Measurements from ENCODE around the gene MALL. TPM values are rescaled to one million over a fixed set of nuclear protein-coding genes. Genes with fewer than 3 reads are reported as not detected.
"Not testable (repeated sequence)": the region's sequence is repeated elsewhere in the genome, so short reads cannot be mapped to it uniquely, and the experiment has no call there.

The MALL gene
- total and polyA plus RNA-seq, 12 donors: 6.8 to 43.6 (median 11.4) TPM

DNA sequence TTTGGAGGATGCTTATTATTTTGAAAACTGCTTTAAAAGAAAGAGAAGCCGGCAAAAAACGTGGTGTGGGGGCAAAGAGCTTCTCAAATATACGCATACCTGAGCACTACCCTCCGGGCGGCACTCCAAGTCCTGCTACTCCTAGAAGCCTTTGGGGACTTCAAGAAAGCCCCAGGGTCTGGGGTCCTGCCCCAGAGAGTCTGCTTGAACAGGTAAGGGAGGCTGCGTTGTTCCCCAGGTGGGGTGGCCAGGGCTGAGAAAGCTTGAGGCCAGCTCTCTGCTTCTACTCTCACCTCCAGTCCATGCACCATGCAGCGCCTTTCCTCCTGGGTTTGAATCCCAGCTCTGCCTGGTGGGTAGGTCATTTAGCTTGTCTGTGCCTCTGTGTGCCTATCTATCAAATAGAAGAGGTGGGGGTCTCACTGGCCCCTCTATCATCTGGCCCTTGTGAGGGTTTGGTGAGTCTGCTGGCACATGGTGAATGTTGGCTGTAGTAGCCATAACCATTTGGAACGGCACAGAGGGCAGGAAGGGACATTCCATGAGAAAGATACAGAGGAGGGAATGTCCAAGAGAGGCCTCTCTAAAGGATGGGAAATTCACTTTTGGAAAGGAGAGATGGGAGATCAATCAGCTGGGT is 19.5 kb downstream of the MALL start:
- Histone ChIP-seq H3K27me3 (no peaks in the 10 kb centered on the region), H3K36me3 (no peaks in the 10 kb centered on the region), H3K4me1 (peaks cover 6 to 57% (median 21%) of the 10 kb centered on the region in 9 donors), H3K9me3 (no peaks in the 10 kb centered on the region), H3K27ac (peak overlapping the region in 3 of 10 donors; percentile 6 to 62 (median 44)), H3K4me3 (no peak overlapping the region)
- peak in 1 of 2 donors; percentile 3 for DNase-seq
- WGBS, 2 donors: 90 to 91% methylated on average over 8 of the region's 8 CpGs
- TF ChIP-seq, protein P1, sequence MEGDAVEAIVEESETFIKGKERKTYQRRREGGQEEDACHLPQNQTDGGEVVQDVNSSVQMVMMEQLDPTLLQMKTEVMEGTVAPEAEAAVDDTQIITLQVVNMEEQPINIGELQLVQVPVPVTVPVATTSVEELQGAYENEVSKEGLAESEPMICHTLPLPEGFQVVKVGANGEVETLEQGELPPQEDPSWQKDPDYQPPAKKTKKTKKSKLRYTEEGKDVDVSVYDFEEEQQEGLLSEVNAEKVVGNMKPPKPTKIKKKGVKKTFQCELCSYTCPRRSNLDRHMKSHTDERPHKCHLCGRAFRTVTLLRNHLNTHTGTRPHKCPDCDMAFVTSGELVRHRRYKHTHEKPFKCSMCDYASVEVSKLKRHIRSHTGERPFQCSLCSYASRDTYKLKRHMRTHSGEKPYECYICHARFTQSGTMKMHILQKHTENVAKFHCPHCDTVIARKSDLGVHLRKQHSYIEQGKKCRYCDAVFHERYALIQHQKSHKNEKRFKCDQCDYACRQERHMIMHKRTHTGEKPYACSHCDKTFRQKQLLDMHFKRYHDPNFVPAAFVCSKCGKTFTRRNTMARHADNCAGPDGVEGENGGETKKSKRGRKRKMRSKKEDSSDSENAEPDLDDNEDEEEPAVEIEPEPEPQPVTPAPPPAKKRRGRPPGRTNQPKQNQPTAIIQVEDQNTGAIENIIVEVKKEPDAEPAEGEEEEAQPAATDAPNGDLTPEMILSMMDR (IDR thresholded peaks at IDR 0.05): no peak
- ATAC-seq: no peak
- intact Hi-C loops (cut with DNase I): no loop called here

DNA sequence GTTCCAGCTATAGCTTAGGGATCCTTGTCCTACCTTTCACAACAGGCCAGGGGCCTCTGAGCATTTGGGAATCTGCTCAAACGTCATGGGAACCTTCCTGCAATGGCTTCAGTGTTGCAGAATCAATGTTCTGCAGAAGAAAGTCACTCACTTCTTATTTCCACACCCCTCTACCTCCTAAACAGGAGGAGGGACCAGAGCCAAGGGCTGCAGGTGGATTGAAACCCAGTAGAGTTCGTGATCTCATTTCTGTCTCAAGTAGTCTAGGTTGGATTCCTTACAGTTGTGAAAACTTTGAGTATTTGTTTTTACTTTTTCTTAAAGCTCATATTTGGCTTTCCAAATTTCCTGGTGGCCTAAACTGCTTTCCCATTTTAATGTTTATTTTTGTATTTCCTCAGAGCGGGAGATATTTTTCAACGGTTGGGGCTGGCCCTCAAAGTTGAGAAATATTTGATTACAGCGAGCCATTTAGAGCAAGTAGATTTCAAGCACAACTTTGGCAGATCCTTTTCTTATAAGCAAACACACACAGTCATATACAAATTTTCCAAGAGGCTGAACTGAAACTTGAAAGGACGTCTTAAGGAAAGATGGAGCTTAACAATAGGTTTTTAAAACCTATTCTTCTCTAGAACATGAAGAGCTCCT is 20.6 kb downstream of the MALL start:
- H3K27ac ChIP-seq: peak overlapping the region in 4 of 10 donors; percentile 6 to 62 (median 40)
- H3K27me3 ChIP-seq; H3K4me3 ChIP-seq; H3K9me3 ChIP-seq; DNase-seq; H3K36me3 ChIP-seq; intact Hi-C loops (cut with DNase I): not testable (repeated sequence)
- WGBS, 2 donors: 37 to 39% methylated on average over 5 of the region's 6 CpGs
- ATAC-seq: peak in 1 of 8 donors; percentile 43
- H3K4me1 ChIP-seq: peaks cover 2 to 46% (median 14%) of the 10 kb centered on the region in 9 donors

DNA sequence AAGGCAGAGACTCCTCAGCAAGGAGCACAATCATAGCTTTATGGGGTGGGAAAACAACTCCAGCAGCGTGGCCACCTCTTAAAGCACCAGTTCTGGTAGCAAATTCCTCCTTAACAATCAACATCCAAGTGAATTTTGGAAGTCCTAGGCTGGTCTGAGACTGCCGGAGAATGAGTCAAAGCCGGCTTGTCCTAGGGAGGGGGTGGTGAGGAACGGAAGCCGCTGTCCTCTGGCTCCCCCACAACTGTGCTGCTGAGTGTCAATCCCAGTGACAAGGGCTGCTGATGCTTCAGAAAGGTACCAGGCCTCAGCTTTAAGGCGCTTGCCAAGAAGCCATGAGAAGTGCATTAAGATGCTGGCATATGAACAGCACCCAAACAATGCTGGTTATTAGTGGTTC is 21.7 kb downstream of the MALL start:
- H3K4me3 ChIP-seq; H3K9me3 ChIP-seq; H3K27ac ChIP-seq; DNase-seq; H3K27me3 ChIP-seq; H3K36me3 ChIP-seq; intact Hi-C loops (cut with DNase I): not testable (repeated sequence)
- H3K4me1 ChIP-seq: peaks cover 0 to 35% (median 3%) of the 10 kb centered on the region in 9 donors
- ATAC-seq: peak in 7 of 8 donors; percentile 28 to 56 (median 40)
- no CpG with 5 or more reads among the region's 6 CpGs for WGBS, 2 donors

DNA sequence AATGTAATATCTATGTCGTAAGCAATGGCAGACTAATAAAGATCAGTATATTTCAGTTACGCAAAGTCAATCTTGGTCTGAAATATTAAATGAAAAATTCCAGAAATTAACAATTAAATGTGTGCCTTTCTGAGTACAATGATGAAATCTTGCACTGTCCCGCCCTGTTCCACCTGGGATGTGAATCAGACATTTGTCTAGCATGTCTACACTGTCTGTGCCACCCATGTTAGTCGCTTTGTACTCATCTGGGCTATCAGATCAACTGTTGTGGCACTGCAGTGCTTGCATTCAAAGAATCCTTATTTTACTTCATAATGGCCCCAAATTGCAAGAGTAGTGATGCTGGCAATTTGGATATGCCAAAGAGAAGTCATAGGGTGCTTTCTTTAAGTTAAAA is 25.5 kb downstream of the MALL start:
- H3K4me1 ChIP-seq; H3K27me3 ChIP-seq; H3K27ac ChIP-seq; DNase-seq; H3K9me3 ChIP-seq; H3K36me3 ChIP-seq; ATAC-seq; intact Hi-C loops (cut with DNase I); H3K4me3 ChIP-seq: not testable (repeated sequence)
- WGBS, 2 donors: 50 to 79% methylated on average over 2 of the region's 4 CpGs

DNA sequence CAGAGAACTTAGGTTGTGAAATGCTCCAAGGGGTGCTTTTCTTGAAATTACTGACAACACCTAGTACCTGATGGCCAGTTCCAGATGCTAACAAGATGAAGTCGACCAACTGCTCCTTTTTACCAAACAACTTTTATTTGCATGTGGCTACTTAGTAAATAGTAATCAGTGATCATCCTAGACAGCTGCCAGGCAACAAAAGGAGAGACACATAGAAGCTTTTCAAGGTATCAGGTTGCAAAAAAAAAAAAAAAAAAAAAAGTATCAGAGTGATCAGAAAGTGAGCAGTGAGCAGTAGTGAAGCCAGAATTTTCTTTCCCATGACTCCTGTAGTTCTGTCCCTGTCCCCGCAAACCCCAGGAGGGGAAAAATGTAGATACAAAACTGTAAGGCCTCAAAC is 31.9 kb downstream of the MALL start:
- H3K36me3 ChIP-seq; ATAC-seq; H3K4me3 ChIP-seq; H3K27ac ChIP-seq; DNase-seq; H3K9me3 ChIP-seq; H3K27me3 ChIP-seq; intact Hi-C loops (cut with DNase I); H3K4me1 ChIP-seq: not testable (repeated sequence)
- WGBS, 2 donors: no CpG with 5 or more reads among the region's 2 CpGs

DNA sequence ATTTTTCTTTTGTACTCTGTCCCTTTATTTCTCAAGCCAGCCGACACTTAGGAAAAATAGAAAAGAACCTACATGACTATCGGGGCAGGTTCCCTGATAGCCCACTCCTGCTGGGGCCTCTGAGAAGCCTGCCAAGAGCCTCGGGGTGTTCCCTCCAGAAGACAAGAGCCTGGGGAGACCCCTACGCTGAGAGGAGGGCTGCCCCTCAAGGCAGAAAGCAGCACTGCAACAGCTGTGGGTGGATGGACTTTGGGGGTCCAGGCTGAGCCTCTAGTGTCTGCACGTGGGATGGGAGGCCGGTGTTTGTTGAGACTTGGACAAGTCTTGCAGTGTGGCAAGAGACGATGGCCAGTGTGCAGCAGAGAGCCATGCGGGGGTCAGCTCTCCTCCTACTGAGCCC is 32.5 kb downstream of the MALL start:
- H3K36me3 ChIP-seq; H3K27ac ChIP-seq; H3K4me3 ChIP-seq; ATAC-seq; H3K4me1 ChIP-seq; intact Hi-C loops (cut with DNase I); H3K27me3 ChIP-seq; H3K9me3 ChIP-seq; DNase-seq: not testable (repeated sequence)
- no CpG with 5 or more reads among the region's 8 CpGs for WGBS, 2 donors

DNA sequence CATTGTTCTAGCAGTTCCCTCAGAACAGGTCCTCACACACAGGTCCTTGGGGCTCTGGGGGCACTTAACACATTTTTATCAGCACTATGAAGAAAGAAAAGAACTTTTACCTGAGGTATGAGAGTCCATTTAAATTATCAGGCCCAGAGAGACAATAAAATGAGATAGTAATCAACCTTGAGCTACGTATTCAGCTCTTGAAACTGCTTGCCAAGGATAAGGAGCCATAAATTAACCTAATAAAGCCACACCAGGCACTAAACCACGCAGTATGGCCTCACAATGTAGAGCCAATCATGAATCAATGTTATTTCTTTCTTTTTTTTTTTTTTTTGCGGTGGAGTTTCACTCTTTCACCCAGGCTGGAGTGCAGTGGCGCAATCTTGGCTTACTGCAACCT is 37.5 kb downstream of the MALL start:
- H3K4me1 ChIP-seq; H3K36me3 ChIP-seq; intact Hi-C loops (cut with DNase I); H3K9me3 ChIP-seq; H3K4me3 ChIP-seq; H3K27me3 ChIP-seq; ATAC-seq; DNase-seq; H3K27ac ChIP-seq: not testable (repeated sequence)
- 60 to 88% methylated on average over 1 of the region's 4 CpGs for WGBS, 2 donors

DNA sequence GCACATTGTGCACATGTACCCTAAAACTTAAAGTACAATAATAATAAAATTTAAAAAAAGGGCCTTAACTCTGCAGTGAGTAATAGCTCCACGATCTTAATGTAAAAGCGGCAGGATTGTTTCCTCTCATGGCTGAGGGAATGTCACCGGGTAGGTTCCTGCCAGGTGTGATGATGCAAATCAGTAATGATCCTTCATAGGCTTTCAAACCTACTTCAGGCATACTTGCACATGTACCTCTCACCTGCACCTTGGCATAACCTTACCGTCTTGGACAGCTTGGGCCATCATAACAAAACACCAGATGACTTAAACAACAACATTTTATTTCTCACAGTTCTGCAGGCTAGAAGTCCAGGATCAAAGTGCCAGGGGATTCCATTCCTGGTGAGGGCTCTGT is 39.7 kb downstream of the MALL start:
- DNase-seq; intact Hi-C loops (cut with DNase I); H3K27me3 ChIP-seq; H3K4me3 ChIP-seq; H3K4me1 ChIP-seq; H3K27ac ChIP-seq; ATAC-seq; H3K9me3 ChIP-seq; H3K36me3 ChIP-seq: not testable (repeated sequence)
- 82 to 89% methylated on average over 1 to 2 of the region's 4 CpGs for WGBS, 2 donors

DNA sequence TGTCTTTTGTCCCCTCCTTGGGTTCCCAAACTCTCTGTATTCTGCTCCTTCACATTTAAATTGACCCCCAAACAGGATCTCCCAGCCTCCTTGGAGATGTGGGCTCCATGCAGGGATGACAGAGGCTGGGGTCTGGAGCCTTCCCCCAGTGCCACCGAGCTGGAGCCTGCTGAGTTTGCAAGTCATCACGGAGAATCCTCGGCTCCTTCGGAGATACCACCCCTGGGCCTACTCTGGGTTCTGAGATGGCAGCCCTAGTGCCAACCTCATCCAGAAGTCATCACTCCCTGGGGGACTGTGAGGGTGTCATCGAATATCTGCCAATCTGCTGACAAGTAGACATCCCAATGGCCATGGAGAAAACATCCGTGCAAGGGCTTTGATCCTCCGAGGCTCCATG is 45.8 kb downstream of the MALL start:
- DNase-seq; H3K4me3 ChIP-seq; H3K9me3 ChIP-seq; H3K4me1 ChIP-seq; H3K27ac ChIP-seq; H3K36me3 ChIP-seq; intact Hi-C loops (cut with DNase I); H3K27me3 ChIP-seq: not testable (repeated sequence)
- ATAC-seq: peak in 1 of 8 donors; percentile 64
- 92 to 98% methylated on average over 4 of the region's 7 CpGs for whole genome bisulfite sequencing, 2 donors

DNA sequence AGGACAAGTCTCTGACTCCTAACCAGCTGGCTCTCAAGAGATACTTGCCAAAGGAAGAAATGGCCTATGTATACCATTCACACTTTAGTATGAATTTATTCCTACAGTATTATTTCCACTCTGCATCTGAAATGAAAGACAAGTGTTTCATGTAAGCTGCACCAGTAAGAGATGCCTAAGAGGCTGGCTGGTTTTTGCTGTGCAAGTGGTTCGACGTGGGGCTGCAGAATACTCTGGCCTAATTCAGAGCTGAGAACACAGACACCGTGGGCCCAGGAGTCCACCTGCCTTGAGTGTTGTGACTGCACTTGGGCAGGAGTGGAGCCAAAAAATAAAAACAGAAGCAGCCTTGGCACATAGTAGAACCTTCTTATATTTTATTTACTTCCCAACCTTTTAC is 47.5 kb downstream of the MALL start:
- H3K4me1 ChIP-seq; DNase-seq; intact Hi-C loops (cut with DNase I); H3K4me3 ChIP-seq; H3K27me3 ChIP-seq; ATAC-seq; H3K36me3 ChIP-seq; H3K27ac ChIP-seq; H3K9me3 ChIP-seq: not testable (repeated sequence)
- 90 to 93% methylated on average over 3 of the region's 3 CpGs for WGBS, 2 donors
